ENCODE results near the gene ABCC8. TPM values are rescaled to one million over a fixed set of nuclear protein-coding genes. Genes with fewer than 3 reads are reported as not detected.

Gene ABCC8
- total RNA-seq, 1 experiment from 2014 or later = not detected

- no peak overlapping the region for H3K27ac ChIP-seq (ENCODE audit: low read depth, low read length, poor library complexity, severe bottlenecking)
- peaks cover 4% of the 10 kb centered on the region for H3K4me1 ChIP-seq (ENCODE audit: insufficient read depth, low read length, poor library complexity, severe bottlenecking)
- no peaks in the 10 kb centered on the region for H3K9me3 ChIP-seq (ENCODE audit: low read depth, low read length, poor library complexity, severe bottlenecking)
- no peaks in the 10 kb centered on the region for H3K36me3 ChIP-seq (ENCODE audit: insufficient read depth, low read length, poor library complexity, severe bottlenecking)
- no TSS peak for BruUV-seq (replicated peaks)
- no peak overlapping the region for H3K4me3 ChIP-seq (ENCODE audit: low read depth, low read length, poor library complexity, severe bottlenecking)
- intact Hi-C loops (cut with micrococcal nuclease; ENCODE audit: unreplicated experiment) = loop anchor here (5.0 kb wide), 1 partner anchor 273 kb away; the partner anchor contains the start of gene RPS13
- ChIA-PET CTCF (no interaction called here), POLR2A (ENCODE audit: low non-redundant PET) (no interaction called here)
- no peaks in the 10 kb centered on the region for H3K27me3 ChIP-seq (replicated peaks; ENCODE audit: insufficient read depth, low read depth, low read length, poor library complexity)
- DNase-seq (ENCODE audit: low spot score) = no peak
- TF ChIP-seq EZH2 (IDR thresholded peaks at IDR 0.05; ENCODE audit: borderline replicate concordance, low read depth, low read length, poor library complexity, severe bottlenecking) (no peak), CTCF (conservative IDR thresholded peaks at IDR 0.05; ENCODE audit: low read depth, low read length) (no peak)
These were observed 126.0 kb downstream of the ABCC8 start for GRCh38 chr11:17350455-17351171.

DNA sequence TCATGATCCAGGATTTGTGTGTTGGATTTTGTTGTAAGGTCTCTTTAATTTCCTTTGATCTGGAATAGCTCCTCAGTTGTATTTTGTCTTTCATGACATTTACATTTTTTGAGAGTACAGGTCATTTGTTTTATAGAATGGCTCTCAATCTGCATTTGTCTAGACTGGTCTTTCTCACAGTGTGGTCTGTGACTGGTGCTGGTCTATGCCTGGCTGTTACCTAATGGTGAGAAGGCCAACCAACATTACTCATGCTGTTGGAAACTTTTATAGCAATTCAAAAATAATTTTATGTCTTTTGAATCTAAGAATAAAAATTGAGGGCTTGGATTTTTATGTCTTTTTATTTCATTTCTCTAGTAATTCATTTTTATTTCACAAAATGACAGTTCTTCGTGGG lies 129.0 kb downstream of the ABCC8 start:
- H3K9me3 ChIP-seq (ENCODE audit: low read depth, low read length, poor library complexity, severe bottlenecking) = no peaks in the 10 kb centered on the region
- ChIA-PET POLR2A (ENCODE audit: low non-redundant PET) (no interaction called here), CTCF (interaction anchor here (0.6 kb wide), 1 partner anchor 270 kb away, joined by 3 read pairs; no protein-coding TSS in a partner anchor)
- no peak for DNase-seq (ENCODE audit: low spot score)
- no peak overlapping the region for H3K27ac ChIP-seq (ENCODE audit: low read depth, low read length, poor library complexity, severe bottlenecking)
- H3K36me3 ChIP-seq (ENCODE audit: insufficient read depth, low read length, poor library complexity, severe bottlenecking) = no peaks in the 10 kb centered on the region
- H3K27me3 ChIP-seq (replicated peaks; ENCODE audit: insufficient read depth, low read depth, low read length, poor library complexity) = no peaks in the 10 kb centered on the region
- H3K4me1 ChIP-seq (ENCODE audit: insufficient read depth, low read length, poor library complexity, severe bottlenecking) = no peaks in the 10 kb centered on the region
- no TSS peak for BruUV-seq (replicated peaks)
- no peak overlapping the region for H3K4me3 ChIP-seq (ENCODE audit: low read depth, low read length, poor library complexity, severe bottlenecking)
- TF ChIP-seq EZH2 (IDR thresholded peaks at IDR 0.05; ENCODE audit: borderline replicate concordance, low read depth, low read length, poor library complexity, severe bottlenecking) = no peak
- TF ChIP-seq CTCF (conservative IDR thresholded peaks at IDR 0.05; ENCODE audit: low read depth, low read length) = no peak
- intact Hi-C loops (cut with micrococcal nuclease; ENCODE audit: unreplicated experiment) = no loop called here

DNA sequence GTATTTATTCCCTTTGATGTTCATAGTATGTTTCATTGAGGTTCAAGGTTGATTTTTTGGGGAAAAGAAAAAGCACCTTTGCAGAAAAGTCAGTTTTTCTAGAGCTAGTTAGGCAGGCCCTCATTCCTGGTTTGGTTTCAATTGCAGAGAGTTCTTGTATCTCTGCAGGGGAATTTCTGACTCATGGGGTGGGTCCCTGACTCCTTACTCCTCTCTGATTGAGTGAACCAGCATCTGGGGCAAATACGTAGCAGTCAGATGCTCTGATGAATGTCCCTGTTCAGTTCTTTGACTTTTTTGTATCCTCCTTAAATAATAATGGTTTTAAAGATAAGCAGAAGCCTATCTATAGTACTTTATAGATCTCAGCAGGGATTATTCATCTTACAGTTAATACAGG lies 132.7 kb downstream of the ABCC8 start:
- Histone ChIP-seq H3K9me3 (ENCODE audit: low read depth, low read length, poor library complexity, severe bottlenecking) (no peaks in the 10 kb centered on the region), H3K27me3 (replicated peaks; ENCODE audit: insufficient read depth, low read depth, low read length, poor library complexity) (no peaks in the 10 kb centered on the region), H3K27ac (ENCODE audit: low read depth, low read length, poor library complexity, severe bottlenecking) (no peak overlapping the region), H3K36me3 (ENCODE audit: insufficient read depth, low read length, poor library complexity, severe bottlenecking) (no peaks in the 10 kb centered on the region), H3K4me1 (ENCODE audit: insufficient read depth, low read length, poor library complexity, severe bottlenecking) (no peaks in the 10 kb centered on the region), H3K4me3 (ENCODE audit: low read depth, low read length, poor library complexity, severe bottlenecking) (no peak overlapping the region)
- BruUV-seq (replicated peaks) = no TSS peak
- CTCF ChIA-PET = no interaction called here
- intact Hi-C loops (cut with micrococcal nuclease; ENCODE audit: unreplicated experiment) = no loop called here
- peak; percentile 8 for DNase-seq (ENCODE audit: low spot score)
- POLR2A ChIA-PET (ENCODE audit: low non-redundant PET) = no interaction called here
- no peak for TF ChIP-seq EZH2 (IDR thresholded peaks at IDR 0.05; ENCODE audit: borderline replicate concordance, low read depth, low read length, poor library complexity, severe bottlenecking)

GRCh38 chr11:17343257-17343656 lies 133.4 kb downstream of the ABCC8 start:
- Histone ChIP-seq H3K36me3 (ENCODE audit: insufficient read depth, low read length, poor library complexity, severe bottlenecking) (no peaks in the 10 kb centered on the region), H3K9me3 (ENCODE audit: low read depth, low read length, poor library complexity, severe bottlenecking) (no peaks in the 10 kb centered on the region), H3K4me1 (ENCODE audit: insufficient read depth, low read length, poor library complexity, severe bottlenecking) (no peaks in the 10 kb centered on the region), H3K27ac (ENCODE audit: low read depth, low read length, poor library complexity, severe bottlenecking) (no peak overlapping the region), H3K4me3 (ENCODE audit: low read depth, low read length, poor library complexity, severe bottlenecking) (no peak overlapping the region), H3K27me3 (replicated peaks; ENCODE audit: insufficient read depth, low read depth, low read length, poor library complexity) (no peaks in the 10 kb centered on the region)
- CTCF ChIA-PET = no interaction called here
- no TSS peak for BruUV-seq (replicated peaks)
- intact Hi-C loops (cut with micrococcal nuclease; ENCODE audit: unreplicated experiment) = no loop called here
- POLR2A ChIA-PET (ENCODE audit: low non-redundant PET) = no interaction called here
- no peak for DNase-seq (ENCODE audit: low spot score)
- TF ChIP-seq EZH2 (IDR thresholded peaks at IDR 0.05; ENCODE audit: borderline replicate concordance, low read depth, low read length, poor library complexity, severe bottlenecking) = no peak
- no peak for TF ChIP-seq CTCF (conservative IDR thresholded peaks at IDR 0.05; ENCODE audit: low read depth, low read length)
